GM18499 (cell line): ENCODE measurements around the gene CERS6.
A peak's percentile ranks its signal among the peaks of the same experiment; 100 is the strongest.
"Not testable (repeated sequence)": the region's sequence is repeated elsewhere in the genome, so short reads cannot be mapped to it uniquely, and the experiment has no call there.

Experiments used
- ATAC-seq: cut with Tn5 transposase; IDR thresholded peaks from one replicate; pipeline ENCODE4 v1.9.1; 2021; ENCODE audit warnings: moderate number of reproducible peaks; ENCODE audit not compliant: insufficient read depth, unreplicated experiment

CERS6 gene

GRCh38 chr2:168466190-168466737 lies 10.2 kb downstream of the CERS6 start:
- no peak for ATAC-seq

GRCh38 chr2:168466834-168467565 lies 10.9 kb downstream of the CERS6 start:
- no peak for ATAC-seq

GRCh38 chr2:168467729-168468128 lies 11.7 kb downstream of the CERS6 start:
- no peak for ATAC-seq

GRCh38 chr2:168468354-168468753 lies 12.3 kb downstream of the CERS6 start:
- ATAC-seq, result no peak

- peak; percentile 75 for ATAC-seq
Observed at GRCh38 chr2:168469281-168469988, 13.4 kb downstream of the CERS6 start.

GRCh38 chr2:168470320-168471162 lies 14.5 kb downstream of the CERS6 start:
- ATAC-seq, result peak; percentile 42

- ATAC-seq, result no peak
Observed at GRCh38 chr2:168471163-168471475, 15.0 kb downstream of the CERS6 start.

GRCh38 chr2:168475636-168476035 lies 19.6 kb downstream of the CERS6 start:
- no peak for ATAC-seq

GRCh38 chr2:168478206-168478605 lies 22.1 kb downstream of the CERS6 start:
- no peak for ATAC-seq

GRCh38 chr2:168480356-168480755 lies 24.3 kb downstream of the CERS6 start:
- ATAC-seq, result no peak

GRCh38 chr2:168480825-168481585 lies 24.9 kb downstream of the CERS6 start:
- no peak for ATAC-seq

- no peak for ATAC-seq
Observed at GRCh38 chr2:168482269-168482668, 26.2 kb downstream of the CERS6 start.

GRCh38 chr2:168482952-168483831 lies 27.1 kb downstream of the CERS6 start:
- no peak for ATAC-seq

GRCh38 chr2:168486477-168486876 lies 30.4 kb downstream of the CERS6 start:
- no peak for ATAC-seq

GRCh38 chr2:168490015-168490874 lies 34.2 kb downstream of the CERS6 start:
- peak; percentile 92 for ATAC-seq

GRCh38 chr2:168490946-168491605 lies 35.0 kb downstream of the CERS6 start:
- no peak for ATAC-seq

GRCh38 chr2:168491728-168492127 lies 35.7 kb downstream of the CERS6 start:
- not testable (repeated sequence) for ATAC-seq

- not testable (repeated sequence) for ATAC-seq
Observed at GRCh38 chr2:168493219-168493618, 37.1 kb downstream of the CERS6 start.
